ENCODE data around the gene CIT.
"Not testable (repeated sequence)": the region's sequence is repeated elsewhere in the genome, so short reads cannot be mapped to it uniquely, and the experiment has no call there.

Gene CIT

GRCh38 chr12:119876761-119877638, at the start of gene CIT:
TSS of gene CIT (minus strand) at chr12:119877320. CDS start at chr12:119876168, 1,152 bp downstream.
- DNase-seq: peak; percentile 89

- DNase-seq: no peak
These were observed 48.1 kb upstream of the CIT start for GRCh38 chr12:119925269-119925668.

DNA sequence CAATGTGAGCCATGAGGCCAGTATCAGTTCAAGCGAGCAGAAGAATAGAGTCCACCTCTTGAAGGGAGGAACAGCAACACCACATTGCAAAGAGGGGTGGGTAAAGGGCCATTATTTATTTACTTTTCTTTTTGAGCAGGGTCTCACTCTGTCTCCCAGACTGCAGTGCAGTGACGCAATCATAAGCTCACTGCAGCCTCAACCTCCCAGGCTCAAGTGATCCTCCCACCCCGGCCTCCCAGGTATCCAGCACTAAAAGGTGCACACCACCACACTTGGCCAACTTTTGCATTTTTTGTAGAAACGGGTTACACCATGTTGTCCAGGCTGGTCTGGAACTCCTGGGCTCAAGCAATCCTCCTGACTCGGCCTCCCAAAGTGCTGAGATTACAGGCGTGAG, 42.9 kb upstream of the CIT start:
- DNase-seq: no peak

DNA sequence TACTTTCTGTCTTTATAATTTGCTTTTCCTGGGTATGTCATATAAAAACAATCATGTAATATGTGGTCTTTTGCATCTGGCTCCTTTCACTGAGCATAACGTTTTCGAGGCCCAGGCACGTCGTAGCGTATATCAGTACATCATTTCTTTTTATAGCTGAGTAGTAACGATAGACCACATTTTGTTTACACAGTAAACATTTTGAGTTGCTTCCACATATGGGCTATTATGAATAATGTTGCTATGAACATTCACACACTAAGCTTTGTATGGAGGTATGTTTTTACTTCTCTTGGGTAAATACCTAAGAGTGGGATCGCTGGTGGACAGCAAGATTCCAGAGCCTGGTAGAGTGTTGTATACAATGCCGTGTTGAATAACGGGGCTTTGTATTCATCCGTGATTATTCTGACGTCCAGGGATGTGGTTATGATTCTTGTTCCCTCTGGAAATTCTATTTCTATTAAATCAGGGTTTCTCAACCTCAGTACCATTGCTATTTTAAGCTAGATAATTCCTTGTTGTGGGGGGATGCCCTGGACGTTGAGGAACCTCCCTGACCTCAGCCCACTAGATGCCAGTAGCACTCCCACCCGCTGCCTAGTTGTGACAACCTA, 38.9 kb upstream of the CIT start:
- no peak for DNase-seq

DNA sequence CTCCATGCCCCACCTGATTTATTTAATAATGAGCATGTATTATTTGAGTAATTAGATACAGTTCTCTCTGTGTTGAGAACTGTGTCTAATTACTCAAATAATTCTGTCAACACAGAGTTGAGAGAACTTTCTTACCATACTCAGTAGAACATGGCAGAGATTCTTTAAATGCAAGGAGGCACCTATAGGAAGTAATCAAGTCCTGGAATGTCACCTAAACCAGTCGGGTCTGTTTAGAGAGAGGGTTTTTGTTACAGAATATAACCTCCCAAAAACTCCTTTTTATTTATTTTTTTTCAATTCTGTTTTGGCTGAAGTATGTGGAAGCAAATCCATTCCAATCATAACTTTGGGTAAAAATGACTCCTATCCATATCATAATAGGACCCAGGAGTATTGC, 37.5 kb upstream of the CIT start:
- DNase-seq: no peak

- DNase-seq: no peak
These were observed 36.6 kb upstream of the CIT start for GRCh38 chr12:119913536-119914330.

DNA sequence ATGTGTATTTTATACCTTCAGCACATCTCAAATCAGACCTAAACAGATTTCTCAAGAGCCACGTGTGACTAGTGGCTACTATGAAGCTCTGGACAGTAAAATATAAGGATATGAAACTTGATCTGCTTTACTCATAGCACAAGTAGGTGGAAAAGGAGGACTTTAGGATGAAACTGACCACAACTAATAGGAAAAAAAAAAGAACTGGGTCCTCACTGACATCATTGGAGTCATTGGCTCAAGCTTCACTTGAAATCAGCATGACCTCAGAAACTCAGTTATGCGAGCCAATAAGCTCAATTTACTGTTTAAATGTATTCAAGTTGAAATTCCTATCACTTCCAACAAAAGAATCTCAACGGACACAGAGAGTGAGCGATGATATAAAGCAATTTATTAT, 34.1 kb upstream of the CIT start:
- DNase-seq: no peak

DNA sequence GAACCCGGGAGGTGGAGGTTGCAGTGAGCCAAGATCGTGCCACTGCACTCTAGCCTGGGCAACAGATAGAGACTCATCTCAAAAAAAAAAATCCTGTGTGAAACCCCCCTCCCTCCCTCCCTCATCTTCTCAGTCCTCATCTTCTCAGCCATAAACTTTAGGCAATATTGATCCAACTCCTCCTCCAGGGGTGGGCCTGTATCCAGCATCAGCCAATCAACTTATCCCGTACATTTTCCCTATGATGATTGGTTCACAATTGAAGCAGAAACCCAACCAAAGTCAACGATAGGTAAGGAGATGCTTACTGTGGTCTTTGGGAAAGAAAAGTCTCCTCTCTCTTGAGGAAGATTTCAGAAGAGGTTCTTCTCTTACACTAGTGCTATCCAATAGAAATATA, 33.5 kb upstream of the CIT start:
- DNase-seq: no peak

- DNase-seq: peak; percentile 43
These were observed 25.0 kb upstream of the CIT start for GRCh38 chr12:119902084-119902509.

DNA sequence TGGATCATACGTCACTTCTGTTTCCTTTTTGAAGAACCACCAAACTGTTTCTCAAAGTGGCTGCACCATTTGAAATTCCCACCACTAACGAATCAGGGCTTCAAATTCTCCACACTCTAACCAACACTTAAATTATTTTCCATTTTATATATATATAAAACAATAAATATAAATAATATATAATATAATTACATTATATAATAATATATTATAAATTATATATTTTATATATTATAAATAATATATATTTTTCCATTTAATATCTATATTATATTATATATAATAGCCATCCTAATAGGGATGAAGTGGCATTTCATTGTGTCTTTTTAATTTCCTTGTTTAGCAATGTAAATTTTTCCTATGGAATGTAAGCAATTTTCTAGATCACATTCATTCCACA, 24.6 kb upstream of the CIT start:
- no peak for DNase-seq

DNA sequence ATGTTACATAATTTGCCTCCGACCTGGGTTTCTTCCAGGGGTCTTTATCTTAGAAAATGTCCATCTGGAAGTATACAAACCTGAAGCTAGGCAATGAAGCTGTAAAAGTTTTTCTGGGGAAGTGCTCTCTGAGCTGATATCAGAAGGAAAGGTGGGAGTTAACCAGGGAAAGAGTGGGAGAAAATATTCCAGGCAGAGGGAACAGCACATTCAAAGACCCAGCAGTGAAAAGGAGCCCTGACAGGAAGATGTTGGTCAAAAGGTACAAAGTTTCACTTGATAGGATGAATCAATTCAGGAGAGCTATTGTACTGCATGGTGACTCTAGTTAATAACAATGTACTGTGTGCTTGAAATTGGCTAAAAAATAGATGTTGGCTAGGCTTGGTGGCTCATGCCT, 17.8 kb upstream of the CIT start:
- DNase-seq: no peak

DNA sequence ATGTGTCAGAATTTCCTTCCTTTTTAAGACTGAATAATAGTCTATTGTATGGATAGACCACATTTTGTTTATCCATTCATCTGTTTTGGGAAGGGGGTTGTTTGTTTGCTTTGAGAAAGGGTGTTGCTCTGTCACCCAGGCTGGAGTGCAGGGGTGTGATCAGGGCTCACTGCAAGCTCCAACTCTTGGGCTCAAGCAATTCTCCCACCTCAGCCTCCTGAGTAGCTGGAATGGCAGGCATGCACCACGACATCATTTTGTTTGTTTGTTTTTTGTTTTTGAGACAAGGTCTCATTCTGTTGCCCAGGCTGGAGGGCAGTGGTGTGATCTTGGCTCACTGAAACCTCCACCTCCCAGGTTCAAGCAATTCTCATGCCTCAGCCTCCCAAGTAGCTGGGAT, 15.5 kb upstream of the CIT start:
- not testable (repeated sequence) for DNase-seq

DNA sequence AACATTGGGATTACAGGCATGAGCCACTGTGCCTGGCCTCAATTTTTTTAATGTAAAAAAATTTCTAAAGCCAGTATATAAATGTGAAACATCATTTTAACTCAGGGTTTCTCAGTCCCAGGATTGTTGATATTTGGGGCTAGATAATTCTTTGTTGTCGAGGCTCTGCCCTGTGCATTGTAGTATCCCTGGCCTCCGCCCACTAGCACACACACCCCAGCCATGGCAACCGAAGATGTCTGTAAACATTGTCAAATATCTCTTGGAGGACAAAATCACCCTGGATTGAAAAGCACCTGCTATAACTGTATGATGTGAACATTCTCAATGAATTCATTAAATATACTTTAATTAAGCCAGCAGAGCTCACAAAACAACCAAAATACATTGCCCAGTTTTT, 8.4 kb upstream of the CIT start:
- DNase-seq: no peak

GRCh38 chr12:119883791-119884190, 6.7 kb upstream of the CIT start:
- DNase-seq: not testable (repeated sequence)

GRCh38 chr12:119883237-119883636, 6.1 kb upstream of the CIT start:
- no peak for DNase-seq

GRCh38 chr12:119877639-119877948, 474 bp upstream of the CIT start:
- DNase-seq: no peak

- no peak for DNase-seq
These were observed 6.7 kb downstream of the CIT start for GRCh38 chr12:119870457-119870856.

GRCh38 chr12:119869720-119870119, 7.4 kb downstream of the CIT start:
- no peak for DNase-seq

- DNase-seq: no peak
These were observed 8.1 kb downstream of the CIT start for GRCh38 chr12:119868992-119869391.

- no peak for DNase-seq
These were observed 12.5 kb downstream of the CIT start for GRCh38 chr12:119864591-119864990.

DNA sequence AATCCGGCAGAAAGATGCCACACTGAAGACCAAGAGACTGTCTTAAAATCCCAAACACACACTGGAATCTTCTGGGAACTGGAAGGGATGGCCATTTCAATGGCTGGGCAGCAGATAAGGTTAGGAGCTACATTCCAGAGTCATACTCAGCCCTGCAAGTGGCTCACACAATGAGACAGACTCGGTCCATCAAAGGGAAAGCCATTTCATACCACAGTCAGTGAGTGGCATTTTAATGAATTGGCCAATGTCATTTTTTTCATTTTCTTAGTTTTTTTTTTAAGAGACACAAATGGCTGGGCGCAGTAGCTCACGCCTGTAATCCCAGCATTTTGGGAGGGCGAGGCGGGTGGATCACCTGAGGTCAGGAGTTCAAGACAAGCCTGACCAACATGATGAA, 17.9 kb downstream of the CIT start:
- no peak for DNase-seq

- no peak for DNase-seq
These were observed 20.0 kb downstream of the CIT start for GRCh38 chr12:119857041-119857591.

DNA sequence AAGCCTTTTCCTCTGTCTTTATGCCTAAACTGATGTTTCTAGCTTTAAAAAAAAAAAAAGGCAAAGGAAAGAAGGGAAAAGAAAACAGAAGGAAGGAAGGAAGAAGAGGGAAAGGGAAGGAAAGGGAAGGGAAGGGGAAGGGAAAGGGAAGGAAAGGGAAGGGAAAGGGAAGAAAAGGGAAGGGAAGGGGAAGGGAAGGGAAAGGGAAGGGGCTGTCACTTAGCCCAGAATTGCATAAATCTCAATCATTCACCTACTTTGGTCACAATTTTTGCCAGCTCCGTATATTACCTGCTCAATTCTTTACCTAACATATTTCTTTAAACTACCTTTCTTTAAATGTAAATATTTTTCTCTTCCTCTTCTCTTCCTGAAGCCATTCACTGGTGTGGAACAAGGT, 26.8 kb downstream of the CIT start:
- no peak for DNase-seq

DNA sequence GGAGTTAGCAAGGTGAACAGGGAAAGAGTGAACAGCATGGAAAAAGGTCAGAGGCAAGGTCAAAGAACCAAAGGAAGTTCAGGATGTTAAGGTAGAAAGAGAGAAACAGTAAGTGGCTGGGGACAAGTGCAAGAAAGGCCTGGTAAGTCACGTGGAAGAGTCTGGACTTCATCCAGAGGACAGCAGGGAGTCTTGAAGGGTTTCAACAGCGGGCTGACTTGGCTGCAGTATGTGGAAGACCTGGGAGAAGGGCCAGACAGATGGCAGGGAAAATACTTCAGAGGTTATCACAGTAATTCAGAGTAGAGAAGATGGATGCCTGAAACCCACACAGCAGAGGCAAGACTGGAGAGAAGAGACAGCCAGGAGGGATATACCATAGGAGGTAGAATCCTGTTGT, 34.0 kb downstream of the CIT start:
- no peak for DNase-seq

Data from GDM1 (cell line).